Measurements from ENCODE around the gene RPS21.
A peak's percentile ranks its signal among the peaks of the same experiment; 100 is the strongest.

The RPS21 gene

GRCh38 chr20:62386383-62387218, at the start of gene RPS21:
Gene RPS21, plus strand, starts transcription at chr20:62387103. Its CDS starts 236 bp downstream, at chr20:62387339.
- peak; percentile 74 for DNase-seq

DNA sequence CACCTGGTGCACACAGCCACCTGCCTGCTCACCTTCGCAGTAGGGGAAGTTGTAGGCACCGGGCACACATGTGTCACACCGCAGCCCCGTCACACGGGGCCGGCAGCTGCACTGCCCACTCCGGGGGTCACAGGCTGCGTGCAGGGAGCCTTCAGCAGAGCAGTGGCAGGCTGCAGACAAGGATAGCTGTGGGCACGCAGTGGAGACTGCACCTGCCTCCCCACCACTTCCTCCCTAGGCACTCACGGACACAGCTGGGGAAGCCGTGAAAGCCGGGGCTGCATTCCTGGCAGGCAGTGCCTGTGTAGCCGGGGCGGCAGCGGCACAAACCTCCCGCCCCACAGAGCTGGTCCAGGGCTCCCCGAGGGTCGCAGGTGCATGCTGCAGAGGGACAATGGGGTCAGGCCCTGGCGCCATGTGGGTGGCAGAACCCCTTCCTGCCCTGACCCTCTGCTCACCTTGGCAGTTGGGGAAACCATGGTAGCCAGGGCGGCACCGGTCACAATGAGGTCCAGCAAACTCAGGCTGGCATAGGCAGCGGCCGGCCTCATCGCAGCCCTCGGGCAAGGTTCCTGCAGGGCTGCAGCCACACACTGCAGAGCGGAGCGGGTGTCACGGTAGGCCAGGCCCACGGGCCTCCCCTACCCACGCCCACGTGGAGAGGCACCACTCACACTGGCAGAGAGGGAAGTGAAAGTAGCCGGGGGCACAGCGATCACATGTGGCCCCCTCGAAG, 49.2 kb upstream of the RPS21 start:
- DNase-seq: no peak

GRCh38 chr20:62338294-62338620, 48.6 kb upstream of the RPS21 start:
- no peak for DNase-seq

GRCh38 chr20:62339647-62340062, 47.2 kb upstream of the RPS21 start:
- no peak for DNase-seq

DNA sequence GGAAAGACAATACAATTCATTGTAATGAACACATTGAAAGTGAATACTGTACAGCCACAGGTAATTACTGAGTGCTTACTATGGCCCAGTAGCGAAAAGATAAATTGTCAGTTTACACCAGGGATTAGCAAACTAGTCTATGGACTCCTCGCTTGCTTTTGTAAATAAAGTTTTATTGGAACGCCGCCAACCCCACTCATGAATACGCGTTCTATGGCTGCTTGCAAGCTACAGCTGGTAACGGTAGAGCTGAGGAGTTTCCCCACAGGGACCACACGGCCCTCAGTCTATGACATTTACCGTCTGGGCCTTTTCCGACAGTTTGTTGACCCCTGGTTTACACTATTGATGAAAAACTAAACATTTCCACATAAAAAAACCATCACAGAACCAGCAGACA, 44.0 kb upstream of the RPS21 start:
- DNase-seq: no peak

- no peak for DNase-seq
These were observed 42.8 kb upstream of the RPS21 start for GRCh38 chr20:62344092-62344491.

DNA sequence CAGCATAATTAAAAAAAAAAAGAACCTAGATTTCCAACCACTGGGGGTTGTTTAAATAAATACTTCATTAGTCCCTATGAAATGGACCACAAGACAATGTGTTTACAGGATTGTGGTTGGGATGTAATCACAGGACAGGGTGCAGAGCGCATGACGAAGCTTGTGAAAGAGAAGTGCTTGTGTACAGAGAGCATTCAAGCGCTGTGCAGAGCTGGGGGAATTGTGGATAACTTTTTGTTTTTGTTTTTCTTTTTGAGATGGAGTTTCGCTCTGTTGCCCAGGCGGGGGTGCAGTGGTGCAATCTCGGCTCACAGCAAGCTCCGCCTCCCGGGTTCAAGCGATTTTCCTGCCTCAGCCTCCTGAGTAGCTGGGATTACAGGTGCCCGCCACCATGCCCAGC, 42.1 kb upstream of the RPS21 start:
- DNase-seq: no peak

- DNase-seq: no peak
These were observed 41.1 kb upstream of the RPS21 start for GRCh38 chr20:62345681-62346370.

- no peak for DNase-seq
These were observed 40.3 kb upstream of the RPS21 start for GRCh38 chr20:62346398-62347150.

- DNase-seq: no peak
These were observed 39.8 kb upstream of the RPS21 start for GRCh38 chr20:62347151-62347404.

DNA sequence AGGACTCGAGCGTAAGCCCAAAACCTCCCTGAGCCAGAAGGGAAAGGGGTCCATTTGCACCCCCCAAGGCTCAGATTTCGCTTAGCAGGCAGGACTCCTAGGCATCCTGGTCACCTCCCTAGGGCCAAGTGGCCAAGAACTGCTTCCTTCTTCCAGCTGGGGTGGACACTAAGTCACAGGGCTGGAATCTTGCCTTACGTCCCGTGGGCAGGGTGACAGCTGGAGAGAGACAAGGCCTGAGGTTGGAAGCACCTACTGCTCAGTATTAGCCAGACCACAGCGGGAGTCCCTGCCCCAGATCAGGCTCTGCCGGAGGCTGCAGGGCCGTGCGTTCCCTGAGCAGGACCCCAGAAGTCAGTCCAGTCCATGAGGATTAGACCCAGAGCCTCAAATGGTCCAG, 39.5 kb upstream of the RPS21 start:
- DNase-seq: no peak

- no peak for DNase-seq
These were observed 38.3 kb upstream of the RPS21 start for GRCh38 chr20:62348604-62349003.

- no peak for DNase-seq
These were observed 37.3 kb upstream of the RPS21 start for GRCh38 chr20:62349556-62350097.

- DNase-seq: no peak
These were observed 36.7 kb upstream of the RPS21 start for GRCh38 chr20:62350098-62350628.

GRCh38 chr20:62350629-62351422, 36.1 kb upstream of the RPS21 start:
- no peak for DNase-seq

DNA sequence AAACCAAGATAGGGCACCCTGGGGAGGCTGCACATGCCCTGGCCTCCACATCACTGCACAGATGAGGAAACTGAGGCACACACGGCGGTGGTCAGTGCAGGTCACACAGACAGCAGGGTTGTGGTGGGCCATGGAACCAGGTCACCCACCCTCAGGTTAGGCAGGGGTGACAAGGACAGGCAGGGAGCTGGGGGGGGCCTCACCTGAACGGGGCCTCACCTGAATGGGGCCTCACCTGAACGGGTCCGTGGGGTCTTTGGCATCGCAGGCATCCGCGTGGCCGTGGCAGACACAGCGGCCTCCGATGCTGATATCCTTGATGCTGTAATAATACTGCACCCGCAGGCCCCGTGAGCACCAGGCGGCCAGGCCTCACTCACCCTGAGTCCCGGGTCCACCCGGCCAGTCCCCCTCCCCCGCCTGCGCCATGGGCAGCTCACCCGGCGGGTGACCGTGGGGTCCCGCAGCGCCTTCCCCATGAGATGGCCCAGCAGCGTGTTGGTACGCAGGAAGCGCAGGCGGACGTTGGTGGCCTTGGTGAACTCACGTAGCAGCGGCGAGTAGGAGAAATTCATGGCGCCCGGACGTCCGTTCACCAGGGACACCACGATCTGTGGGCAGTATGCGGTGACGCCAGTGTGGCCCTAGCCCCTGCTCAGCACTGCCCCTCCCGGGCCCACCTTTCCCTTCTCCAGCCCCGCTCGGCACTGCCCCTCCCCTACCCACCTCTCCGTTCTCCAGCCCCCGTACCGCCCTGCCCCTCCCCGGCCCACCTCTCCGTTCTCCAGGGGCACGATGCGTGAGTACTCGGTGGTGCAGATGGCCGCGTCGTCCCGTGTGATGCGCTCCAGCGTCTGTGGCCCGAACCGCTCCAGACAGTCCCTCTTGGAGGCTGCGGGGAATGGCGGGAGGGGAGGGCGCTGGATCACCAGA, 35.2 kb upstream of the RPS21 start:
- no peak for DNase-seq

GRCh38 chr20:62352402-62353288, 34.3 kb upstream of the RPS21 start:
- DNase-seq: peak; percentile 94

GRCh38 chr20:62353289-62354030, 33.4 kb upstream of the RPS21 start:
- DNase-seq: no peak
